Right atrium auricular region (tissue), 2 donors: ENCODE results near the gene TRPM2. TPM values are rescaled to one million over a fixed set of nuclear protein-coding genes. Genes with fewer than 3 reads are reported as not detected.

Experiments
- DNase-seq: peaks from one replicate; pipeline ENCODE4 v3.0.0-alpha.2; 2019; ENCODE audit warnings: low spot score
- H3K27ac ChIP-seq, 2 donors: fragments of 200-600 bp; sonication (generic); 1 replicate in 1 of 2; 2 replicates in 1 of 2; pipeline ENCODE4 v1.5.1; 2016 to 2019
- H3K27me3 ChIP-seq, 2 donors: fragments of 200-600 bp; sonication (generic); one replicate each; pipeline versions ENCODE4 v1.5.1 to v1.6.0; 2017 to 2019
- H3K36me3 ChIP-seq: fragments of 200-600 bp; sonication (generic); one replicate; pipeline ENCODE4 v1.5.1; 2016
- H3K4me1 ChIP-seq, 2 donors: fragments of 200-600 bp; sonication (generic); one replicate each; pipeline versions ENCODE4 v1.5.1 to v1.6.0; 2017 to 2019
- H3K4me3 ChIP-seq, 2 donors: fragments of 200-600 bp; sonication (generic); 1 replicate in 1 of 2; 2 replicates in 1 of 2; pipeline ENCODE4 v1.5.1; 2017 to 2019; ENCODE audit warnings: mild to moderate bottlenecking in 1 of 2, moderate library complexity in 1 of 2
- H3K9me3 ChIP-seq, 2 donors: fragments of 200-600 bp; sonication (generic); one replicate each; pipeline ENCODE4 v1.5.1; 2019
- CTCF ChIP-seq, 2 donors: fragments of 200-600 bp; sonication (generic); IDR thresholded peaks; one replicate each; pipeline ENCODE4 v1.5.1; 2019; ENCODE audit warnings: antibody characterized with exemption in 2 of 2
- total RNA-seq, 2 donors: library from RNA; depleted of rRNA; stranded (reverse); fragments of >200 nt; gene quantifications; one replicate each; pipeline ENCODE4 v1.1.0, GENCODE V29; 2016

Gene TRPM2
- total RNA-seq, 2 donors from 2014 or later, result 0.75 to 0.89 TPM

GRCh38 chr21:44440241-44441040 lies 87.0 kb downstream of the TRPM2 start:
- Histone ChIP-seq H3K4me3 (no peak overlapping the region), H3K9me3 (no peaks in the 10 kb centered on the region), H3K4me1 (no peaks in the 10 kb centered on the region), H3K27ac (no peak overlapping the region), H3K36me3 (no peaks in the 10 kb centered on the region), H3K27me3 (no peaks in the 10 kb centered on the region)
- TF ChIP-seq CTCF (IDR thresholded peaks at IDR 0.05), result no peak
- no peak for DNase-seq

- H3K9me3 ChIP-seq, result no peaks in the 10 kb centered on the region
- no peaks in the 10 kb centered on the region for H3K27me3 ChIP-seq
- no peaks in the 10 kb centered on the region for H3K36me3 ChIP-seq
- H3K4me1 ChIP-seq, result no peaks in the 10 kb centered on the region
- no peak overlapping the region for H3K4me3 ChIP-seq
- no peak for DNase-seq
- no peak overlapping the region for H3K27ac ChIP-seq
- TF ChIP-seq CTCF (IDR thresholded peaks at IDR 0.05), result no peak
Measured at GRCh38 chr21:44441041-44441400, 87.6 kb downstream of the TRPM2 start.

GRCh38 chr21:44441581-44442265 lies 88.3 kb downstream of the TRPM2 start:
- Histone ChIP-seq H3K4me3 (no peak overlapping the region), H3K36me3 (no peaks in the 10 kb centered on the region), H3K9me3 (no peaks in the 10 kb centered on the region), H3K4me1 (no peaks in the 10 kb centered on the region), H3K27me3 (no peaks in the 10 kb centered on the region), H3K27ac (no peak overlapping the region)
- TF ChIP-seq CTCF (IDR thresholded peaks at IDR 0.05), result no peak
- DNase-seq, result no peak

GRCh38 chr21:44442266-44443125 lies 89.1 kb downstream of the TRPM2 start:
- Histone ChIP-seq H3K36me3 (no peaks in the 10 kb centered on the region), H3K4me3 (no peak overlapping the region), H3K27ac (no peak overlapping the region), H3K4me1 (no peaks in the 10 kb centered on the region), H3K27me3 (no peaks in the 10 kb centered on the region), H3K9me3 (no peaks in the 10 kb centered on the region)
- DNase-seq, result no peak
- no peak for TF ChIP-seq CTCF (IDR thresholded peaks at IDR 0.05)

GRCh38 chr21:44443291-44443890 lies 90.0 kb downstream of the TRPM2 start:
- Histone ChIP-seq H3K9me3 (no peaks in the 10 kb centered on the region), H3K36me3 (no peaks in the 10 kb centered on the region), H3K4me1 (no peaks in the 10 kb centered on the region), H3K4me3 (no peak overlapping the region), H3K27ac (no peak overlapping the region), H3K27me3 (no peaks in the 10 kb centered on the region)
- no peak for DNase-seq
- no peak for TF ChIP-seq CTCF (IDR thresholded peaks at IDR 0.05)
